GM21528 (cell line): ENCODE data around the gene LCN9.
"Not testable (repeated sequence)": the region's sequence is repeated elsewhere in the genome, so short reads cannot be mapped to it uniquely, and the experiment has no call there.

ENCODE experiments used
- ATAC-seq: cut with Tn5 transposase; IDR thresholded peaks from one replicate; pipeline ENCODE4 v1.9.1; 2021; ENCODE audit warnings: mild to moderate bottlenecking, moderate library complexity; ENCODE audit not compliant: unreplicated experiment, low FRiP score

The LCN9 gene

GRCh38 chr9:135644631-135645218 lies 18.4 kb upstream of the LCN9 start:
- ATAC-seq: no peak

GRCh38 chr9:135647884-135648283 lies 15.2 kb upstream of the LCN9 start:
- no peak for ATAC-seq

- ATAC-seq: no peak
Observed at GRCh38 chr9:135648494-135649410, 14.4 kb upstream of the LCN9 start.

- no peak for ATAC-seq
Observed at GRCh38 chr9:135649508-135649907, 13.6 kb upstream of the LCN9 start.

- ATAC-seq: no peak
Observed at GRCh38 chr9:135650408-135650807, 12.7 kb upstream of the LCN9 start.

- ATAC-seq: no peak
Observed at GRCh38 chr9:135655317-135655716, 7.8 kb upstream of the LCN9 start.

GRCh38 chr9:135657416-135657815 lies 5.7 kb upstream of the LCN9 start:
- no peak for ATAC-seq

GRCh38 chr9:135659252-135659651 lies 3.9 kb upstream of the LCN9 start:
- ATAC-seq: no peak

- no peak for ATAC-seq
Observed at GRCh38 chr9:135660407-135660806, 2.7 kb upstream of the LCN9 start.

GRCh38 chr9:135661816-135662560 lies 1.1 kb upstream of the LCN9 start:
- no peak for ATAC-seq

- no peak for ATAC-seq
Observed at GRCh38 chr9:135663451-135663770, 302 bp downstream of the LCN9 start.

- ATAC-seq: no peak
Observed at GRCh38 chr9:135663857-135664256, 748 bp downstream of the LCN9 start.

GRCh38 chr9:135664266-135664665 lies 1.2 kb downstream of the LCN9 start:
- no peak for ATAC-seq

- no peak for ATAC-seq
Observed at GRCh38 chr9:135664801-135665794, 2.0 kb downstream of the LCN9 start.

- ATAC-seq: no peak
Observed at GRCh38 chr9:135665795-135666189, 2.7 kb downstream of the LCN9 start.

- no peak for ATAC-seq
Observed at GRCh38 chr9:135666534-135667462, 3.7 kb downstream of the LCN9 start.

GRCh38 chr9:135667463-135668001 lies 4.4 kb downstream of the LCN9 start:
- ATAC-seq: no peak

GRCh38 chr9:135669018-135669417 lies 5.9 kb downstream of the LCN9 start:
- not testable (repeated sequence) for ATAC-seq
